K562 (cell line): ENCODE data around the gene MYO1A. TPM values are rescaled to one million over a fixed set of nuclear protein-coding genes. Genes with fewer than 3 reads are reported as not detected.

Experiments used
- ATAC-seq: fragments of 200-7000 bp; cut with Tn5 transposase; 3 replicates; pipeline ENCODE4 v1.9.1; 2020; ENCODE audit warnings: moderate library complexity
- BruUV-seq: library from RNA; stranded (reverse); fragments of 400-500 nt; replicated peaks from 2 replicates; lab custom pipeline; 2021; lab: Mats Ljungman, UMichigan
- CTCF ChIA-PET: fragments of 300-600 bp; formaldehyde crosslinking; extraction: SDS; loops from one replicate; lab custom pipeline; 2021; ENCODE audit warnings: low intra/inter-chr PET ratio; lab: Yijun Ruan, JAX
- POLR2A ChIA-PET: fragments of 300-600, 350-650 bp; sonication (Branson Sonifier 250); formaldehyde crosslinking; extraction: SDS; loops from one replicate; lab custom pipeline; 2021; ENCODE audit warnings: antibody characterized with exemption, inconsistent platforms; lab: Yijun Ruan, JAX
- DNase-seq, 4 experiments: peaks; one replicate each; pipeline versions ENCODE4 v3.0.0 to v3.0.0-alpha.2; 2011 to 2018; ENCODE audit warnings: low spot score in 3 of 4, mixed read lengths in 3 of 4; ENCODE audit errors: extremely low read depth in 1 of 4
- FAIRE-seq: peaks from 2 replicates; lab custom pipeline; 2011; peaks lifted over from hg19 to GRCh38; lab: Jason Lieb, UNC
- H2AFZ ChIP-seq: 2 replicates; pipeline ENCODE4 v1.6.0; 2011; ENCODE audit warnings: low read depth, low read length, control low read depth, inconsistent platforms
- H3K27ac ChIP-seq: fragments of 200-600 bp; 3 replicates; pipeline ENCODE4 v1.8.0; 2011; ENCODE audit warnings: low read depth, mild to moderate bottlenecking, control low read depth, inconsistent platforms, low read length, moderate library complexity, mixed read lengths; ENCODE audit errors: extremely low read depth
- H3K27me3 ChIP-seq, 2 experiments: fragments of 300-600 bp in 1 of 2; 2 replicates in 1 of 2; 3 replicates in 1 of 2; pipeline versions ENCODE4 v1.6.0 to v1.8.0; 2011; ENCODE audit warnings: inconsistent platforms in 2 of 2, low read length in 2 of 2, mild to moderate bottlenecking in 1 of 2, mixed read lengths in 1 of 2, moderate library complexity in 1 of 2; ENCODE audit not compliant: control insufficient read depth in 2 of 2, insufficient read depth in 2 of 2
- H3K36me3 ChIP-seq: fragments of 300-600 bp; 3 replicates; pipeline ENCODE4 v1.8.0; 2011; ENCODE audit warnings: mild to moderate bottlenecking, low read length, inconsistent platforms; ENCODE audit not compliant: control insufficient read depth, insufficient read depth
- H3K4me1 ChIP-seq, 2 experiments: fragments of 200-600 bp in 1 of 2; replicated peaks in 1 of 2; 2 replicates in 1 of 2; 3 replicates in 1 of 2; pipeline versions ENCODE4 v1.5.1 to v1.8.0; 2011; ENCODE audit warnings: inconsistent platforms in 2 of 2, low read length in 2 of 2, mild to moderate bottlenecking in 1 of 2, mixed read lengths in 1 of 2, moderate library complexity in 1 of 2; ENCODE audit not compliant: control insufficient read depth in 2 of 2, insufficient read depth in 2 of 2
- H3K4me2 ChIP-seq: 2 replicates; pipeline ENCODE4 v1.6.1; 2011; ENCODE audit warnings: low read length, control low read depth, inconsistent platforms, mixed read lengths; ENCODE audit not compliant: insufficient read depth
- H3K4me3 ChIP-seq: fragments of 200-600 bp; sonication (generic), shearing (Covaris generic); 2 replicates; pipeline ENCODE4 v1.5.1; 2016; ENCODE audit warnings: control low read depth, inconsistent platforms
- H3K79me2 ChIP-seq: fragments of 200-600 bp; 3 replicates; pipeline ENCODE4 v1.8.0; 2011; ENCODE audit warnings: low read length, inconsistent platforms; ENCODE audit not compliant: control insufficient read depth, insufficient read depth
- H3K9ac ChIP-seq, 2 experiments: 2 replicates each; pipeline versions ENCODE4 v1.6.0 to v1.6.1; 2011; ENCODE audit warnings: low read depth in 2 of 2, low read length in 2 of 2, control low read depth in 1 of 2, inconsistent platforms in 1 of 2, mild to moderate bottlenecking in 1 of 2, mixed read lengths in 1 of 2; ENCODE audit not compliant: insufficient read depth in 1 of 2
- H3K9me1 ChIP-seq: one replicate; pipeline ENCODE4 v1.6.0; 2011; ENCODE audit warnings: inconsistent platforms, mild to moderate bottlenecking, low read length, moderate library complexity; ENCODE audit not compliant: control insufficient read depth, insufficient read depth
- H3K9me3 ChIP-seq: replicated peaks from 2 replicates; pipeline ENCODE4 v1.5.1; 2011; ENCODE audit warnings: low read depth, low read length, inconsistent platforms; ENCODE audit not compliant: control insufficient read depth, insufficient read depth
- H4K20me1 ChIP-seq: replicated peaks from 2 replicates; pipeline ENCODE4 v1.6.1; 2011; ENCODE audit warnings: low read length, inconsistent platforms, mixed read lengths; ENCODE audit not compliant: control insufficient read depth, insufficient read depth
- CBFB ChIP-seq: sonication (generic); formaldehyde crosslinking; IDR thresholded peaks from 2 replicates; pipeline ENCODE4 v1.4.0; 2020; ENCODE audit warnings: mild to moderate bottlenecking, missing genetic modification reagents
- CTBP1 ChIP-seq: fragments of 450-650 bp; IDR thresholded peaks from 2 replicates; pipeline ENCODE4 v1.6.1; 2016; ENCODE audit warnings: borderline replicate concordance
- DEAF1 ChIP-seq: fragments of 450-650 bp; formaldehyde crosslinking; IDR thresholded peaks from 2 replicates; pipeline ENCODE4 v1.4.0; 2020; ENCODE audit warnings: mild to moderate bottlenecking, moderate library complexity
- EHMT2 ChIP-seq: fragments of 450-650 bp; IDR thresholded peaks from 2 replicates; pipeline ENCODE4 v1.6.1; 2018; ENCODE audit warnings: antibody characterized with exemption
- EP400 ChIP-seq: fragments of 450-650 bp; IDR thresholded peaks from 2 replicates; pipeline ENCODE4 v1.6.1; 2017; ENCODE audit warnings: antibody characterized with exemption, mild to moderate bottlenecking, moderate library complexity
- GTF3C2 ChIP-seq: IDR thresholded peaks from 3 replicates; pipeline ENCODE4 v1.6.1; 2011; ENCODE audit warnings: borderline replicate concordance, mild to moderate bottlenecking, moderate library complexity; ENCODE audit not compliant: insufficient read length; ENCODE audit errors: extremely low read depth
- KHSRP ChIP-seq: fragments of 450-650 bp; IDR thresholded peaks from 2 replicates; pipeline ENCODE4 v1.6.1; 2017
- MEF2A ChIP-seq: IDR thresholded peaks from 2 replicates; pipeline ENCODE4 v1.6.1; 2011; ENCODE audit warnings: low read depth, mild to moderate bottlenecking, low read length, moderate library complexity; ENCODE audit not compliant: control insufficient read depth
- NKRF ChIP-seq: fragments of 450-650 bp; IDR thresholded peaks from 2 replicates; pipeline ENCODE4 v1.6.1; 2016; ENCODE audit warnings: borderline replicate concordance
- SRSF9 ChIP-seq: fragments of 200-400 bp; formaldehyde crosslinking; IDR thresholded peaks from 2 replicates; pipeline ENCODE4 v1.6.1; 2017; ENCODE audit warnings: low read depth, low read length, borderline replicate concordance
- TGIF2 ChIP-seq: sonication (generic); formaldehyde crosslinking; IDR thresholded peaks from 2 replicates; pipeline ENCODE4 v1.8.1; 2022; ENCODE audit warnings: mild to moderate bottlenecking, missing genetic modification reagents, moderate library complexity
- TOE1 ChIP-seq, 2 experiments: fragments of 450-650 bp in 1 of 2; sonication (generic) in 1 of 2; formaldehyde crosslinking in 1 of 2; IDR thresholded peaks; 2 replicates each; pipeline versions ENCODE4 v1.7.1 to v1.8.0; 2016 to 2022; ENCODE audit warnings: borderline replicate concordance in 2 of 2, mild to moderate bottlenecking in 2 of 2, antibody characterized with exemption in 1 of 2, inconsistent platforms in 1 of 2, low read depth in 1 of 2, missing genetic modification reagents in 1 of 2, moderate library complexity in 1 of 2
- ZC3H11A ChIP-seq: IDR thresholded peaks from 2 replicates; pipeline ENCODE4 v1.6.1; 2012; ENCODE audit warnings: low read depth, low read length, improper control_type of control experiment
- ZNF184 ChIP-seq: sonication (generic); formaldehyde crosslinking; IDR thresholded peaks from 2 replicates; pipeline ENCODE4 v1.5.0; 2020; ENCODE audit warnings: missing genetic modification reagents
- ZNF695 ChIP-seq: fragments of 450-650 bp; formaldehyde crosslinking; IDR thresholded peaks from 2 replicates; pipeline ENCODE4 v1.4.0; 2020; ENCODE audit warnings: mild to moderate bottlenecking, moderate library complexity
- ZNF764 ChIP-seq: fragments of 250-450 bp; sonication (Bioruptor Pico); IDR thresholded peaks from 2 replicates; pipeline ENCODE4 v1.4.0; 2020; ENCODE audit warnings: low read depth, mild to moderate bottlenecking, moderate library complexity
- WGBS: fragments of 100-300 bp; shearing (Covaris generic); methylation state at CpG from one replicate; pipeline ENCODE4 v1.1.6; 2016; ENCODE audit warnings: low coverage, mixed read lengths; ENCODE audit not compliant: insufficient coverage; ENCODE audit errors: missing lambda C conversion rate; 5-methylcytosine and 5-hydroxymethylcytosine counted together
- in situ Hi-C: fragments of 300-500 bp; cut with MboI; formaldehyde crosslinking; loops from 4 replicates; pipeline ENCODE4 v1.15.0; 2018; ENCODE audit warnings: inconsistent platforms, mixed read lengths
- intact Hi-C: fragments of 100-400 bp; cut with micrococcal nuclease; formaldehyde crosslinking; loops from 2 replicates; pipeline ENCODE4 v1.14.2; 2022
- polyA plus RNA-seq, 8 experiments: library from polyadenylated mRNA; depleted of rRNA in 4 of 8; stranded (reverse) in 5 of 8; unstranded in 3 of 8; fragments of >200 nt; fragmentation: Nextera tagmentation in 2 of 8; fragmentation: Illumina TruSeq in 1 of 8; extraction: Ambion mirVana in 2 of 8; extraction: Trizol in 1 of 8; gene quantifications; 2 replicates each; pipeline versions ENCODE4 v1.2.1 to v1.2.3, GENCODE V29; 2011 to 2014; ENCODE audit warnings: inconsistent platforms in 1 of 8, missing spikeins in 1 of 8
- total RNA-seq, 7 experiments: library from RNA; depleted of rRNA in 6 of 7; stranded (reverse); fragments of >200 nt in 6 of 7; fragmentation: Illumina TruSeq in 2 of 7; extraction: Trizol in 2 of 7; gene quantifications; 2 replicates each; pipeline versions ENCODE4 v1.2.1 to v1.2.3, GENCODE V29; 2011 to 2021; ENCODE audit warnings: low replicate concordance in 1 of 7

MYO1A gene
- total and polyA plus RNA-seq, 9 of the 15 experiments (the other 6 are each of a cell fraction or from before 2014, with no cell fraction given): 0.03 to 0.29 (median 0.14) TPM; not detected in 2

- H4K20me1 ChIP-seq: no peaks in the 10 kb centered on the region; the same call in 1 of the 2 replicates
- H3K4me2 ChIP-seq: no peak overlapping the region
- no peaks in the 10 kb centered on the region for H3K36me3 ChIP-seq
- ATAC-seq (no peak), FAIRE-seq (no peak), DNase-seq (no peak)
- CTCF ChIA-PET: no interaction called here
- H3K4me3 ChIP-seq: no peak overlapping the region
- no peaks in the 10 kb centered on the region for H3K9me1 ChIP-seq
- 3% methylated on average over 6 of the region's 6 CpGs for WGBS
- H3K4me1 ChIP-seq: peaks cover 0 to 3% of the 10 kb centered on the region in 2 experiments; a peak in 1 of 5 replicates
- POLR2A ChIA-PET: interaction anchor here (0.7 to 4.9 kb wide), 3 partner anchors 11 to 230 kb away, joined by 3 to 18 read pairs (median 5); no protein-coding TSS in a partner anchor
- H3K9ac ChIP-seq: no peak overlapping the region
- in situ Hi-C loops (no loop called here), intact Hi-C loops (no loop called here)
- no TSS peak for BruUV-seq
- no peak overlapping the region for H3K27ac ChIP-seq
- no peaks in the 10 kb centered on the region for H3K79me2 ChIP-seq
- H2AFZ ChIP-seq: no peak overlapping the region
- H3K9me3 ChIP-seq: no peaks in the 10 kb centered on the region
- peaks cover 15 to 16% of the 10 kb centered on the region in 2 experiments; a peak in 4 of 5 replicates for H3K27me3 ChIP-seq
- no peak for TF ChIP-seq SRSF9
- no peak for TF ChIP-seq NKRF
- no peak for TF ChIP-seq CBFB (CRISPR knock-in tag)
- no peak for TF ChIP-seq KHSRP
- TF ChIP-seq ZC3H11A: no peak
- no peak for TF ChIP-seq TOE1 (IDR thresholded peaks at IDR 0.05; ENCODE audit: borderline replicate concordance)
- TF ChIP-seq TOE1 (CRISPR knock-in tag; IDR thresholded peaks at IDR 0.05; ENCODE audit: borderline replicate concordance, low read depth): no peak
- TF ChIP-seq DEAF1 (CRISPR knock-in tag): no peak
- no peak for TF ChIP-seq ZNF764
- TF ChIP-seq ZNF184 (CRISPR knock-in tag): no peak
- no peak for TF ChIP-seq EHMT2
- TF ChIP-seq EP400: no peak
- TF ChIP-seq ZNF695: no peak
- no peak for TF ChIP-seq MEF2A
- TF ChIP-seq CTBP1: no peak
- no peak for TF ChIP-seq TGIF2 (CRISPR knock-in tag)
- no peak for TF ChIP-seq GTF3C2
Measured at GRCh38 chr12:57046086-57046791, 3.7 kb downstream of the MYO1A start.
